Stimulated activated naive CD4-positive, alpha-beta T cell treated with Interleukin-2 at 50 U/mL for 16 hours (primary cell): ENCODE measurements around the gene MFAP2.

Experiments
- DNase-seq: peaks from one replicate; lab custom pipeline; 2025; lab: John Stamatoyannopoulos, UW

MFAP2 gene

GRCh38 chr1:17007121-17007520 is 26.7 kb upstream of the MFAP2 start:
- no peak for DNase-seq

GRCh38 chr1:17005365-17005740 is 24.9 kb upstream of the MFAP2 start:
- DNase-seq: no peak

- no peak for DNase-seq
Observed at GRCh38 chr1:17004466-17005364, 24.3 kb upstream of the MFAP2 start.

DNA sequence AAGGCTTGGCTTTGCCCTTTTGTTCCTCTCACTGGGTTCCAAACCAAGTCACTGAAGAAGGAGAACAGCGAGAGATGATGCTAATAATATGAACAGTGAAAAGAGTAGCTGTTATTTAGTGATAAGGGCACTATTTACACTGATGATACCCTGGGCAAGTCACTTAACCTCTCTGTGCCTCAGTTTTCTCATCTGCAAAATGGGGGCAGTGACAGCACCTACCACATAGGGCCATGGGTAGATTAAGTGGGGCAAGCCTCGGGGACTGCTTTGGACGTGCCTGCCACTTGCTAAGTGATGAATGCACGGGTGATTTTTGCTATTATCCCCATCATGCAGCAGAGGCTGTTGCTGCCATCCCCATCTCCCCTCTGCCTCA is 22.1 kb upstream of the MFAP2 start:
- DNase-seq: no peak

- DNase-seq: no peak
Observed at GRCh38 chr1:17001760-17002523, 21.5 kb upstream of the MFAP2 start.

GRCh38 chr1:16999863-17000262 is 19.4 kb upstream of the MFAP2 start:
- no peak for DNase-seq

GRCh38 chr1:16998589-16998988 is 18.2 kb upstream of the MFAP2 start:
- DNase-seq: no peak

DNA sequence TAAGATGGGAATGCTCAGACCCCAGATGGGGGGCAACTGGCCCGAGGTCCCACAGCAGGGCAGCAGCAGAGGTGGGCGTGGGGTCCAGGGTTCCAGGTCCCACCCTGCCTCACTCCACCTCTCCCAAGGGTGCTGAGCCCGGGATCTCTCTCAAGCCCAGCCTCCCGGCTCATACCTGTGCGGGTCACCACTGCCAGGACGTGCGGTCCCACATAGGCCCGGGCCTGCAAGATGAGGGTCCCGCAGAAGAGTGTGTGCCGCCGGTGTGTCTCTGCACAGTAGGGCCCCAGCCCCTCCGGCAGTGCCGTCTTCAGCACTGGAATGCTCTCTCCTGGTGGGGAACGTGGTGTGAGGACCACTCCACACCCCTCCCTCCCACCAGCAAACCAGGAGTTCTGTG is 16.4 kb upstream of the MFAP2 start:
- no peak for DNase-seq

- DNase-seq: no peak
Observed at GRCh38 chr1:16993521-16994038, 13.2 kb upstream of the MFAP2 start.

DNA sequence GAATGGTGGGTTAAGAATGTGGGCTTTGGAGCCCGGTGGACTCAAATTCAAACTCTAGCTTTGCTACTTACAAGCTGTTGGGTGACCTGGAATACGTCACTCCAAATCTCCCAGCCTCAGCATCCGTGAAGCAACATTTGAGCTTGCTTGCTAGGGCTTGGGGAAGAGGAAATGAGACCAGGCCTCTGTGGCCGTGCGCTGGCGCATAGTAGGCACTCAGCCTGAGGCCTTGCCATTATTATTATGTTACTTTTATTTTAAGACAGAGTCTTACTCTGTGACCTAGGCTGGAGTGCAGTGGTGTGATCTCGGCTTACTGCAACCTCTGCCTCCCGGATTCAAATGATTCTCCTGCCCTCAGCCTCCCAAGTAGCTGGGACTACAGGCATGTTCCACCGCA is 12.3 kb upstream of the MFAP2 start:
- no peak for DNase-seq

GRCh38 chr1:16992102-16992501 is 11.7 kb upstream of the MFAP2 start:
- DNase-seq: no peak

DNA sequence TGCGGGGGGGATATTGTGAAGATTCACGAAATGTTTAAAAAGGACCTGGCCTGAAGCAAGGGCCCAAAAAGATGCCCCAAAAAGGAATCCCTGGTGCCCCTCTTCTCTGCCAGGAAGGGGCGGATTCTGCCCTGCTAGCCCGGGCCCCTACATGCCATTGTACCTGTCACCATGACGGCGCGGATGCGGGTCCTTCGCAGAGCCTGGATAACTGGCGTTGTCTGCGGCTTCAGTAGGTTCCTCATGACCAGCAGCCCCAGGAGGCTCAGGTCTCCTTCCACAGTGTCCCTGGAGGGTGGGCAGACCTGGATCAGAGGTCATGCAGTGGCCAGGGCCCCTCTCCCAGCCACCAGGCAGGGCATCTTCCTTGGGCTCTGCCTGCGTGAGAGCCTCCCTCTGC is 11.2 kb upstream of the MFAP2 start:
- no peak for DNase-seq

DNA sequence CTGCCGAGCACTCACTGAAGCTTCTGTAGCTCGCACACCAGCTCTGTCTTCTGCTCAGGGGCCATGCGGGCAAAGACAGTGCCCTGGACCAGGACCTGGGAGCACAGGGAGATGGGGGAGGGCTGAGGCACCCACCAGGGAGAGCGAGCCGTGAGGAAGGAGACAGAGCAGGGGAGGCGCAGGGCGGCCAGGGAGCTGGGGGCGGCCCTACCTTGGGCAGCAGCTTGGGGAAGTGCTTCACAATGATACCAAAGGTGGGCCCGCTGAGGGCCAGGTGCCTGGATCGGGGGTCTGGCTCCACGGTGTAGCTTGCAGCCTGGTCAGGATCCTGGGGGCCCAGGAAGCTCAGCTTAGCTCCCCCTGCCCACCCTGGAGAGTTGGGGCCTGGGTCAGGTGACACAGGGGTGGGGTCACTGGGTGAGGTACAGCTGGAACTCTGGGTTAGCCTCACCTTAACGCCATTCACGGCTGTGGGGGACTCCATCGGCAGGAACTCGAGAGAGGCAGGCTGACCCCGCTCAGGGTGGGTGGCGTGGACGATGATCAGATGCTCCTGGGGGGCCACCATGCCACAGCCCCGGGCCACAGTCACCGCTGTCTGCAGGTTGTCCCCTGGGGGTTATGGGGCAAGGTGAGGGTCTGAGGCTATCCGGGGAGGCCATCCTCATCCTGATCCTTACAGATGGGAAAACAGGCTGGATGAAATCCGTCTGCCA is 9.4 kb upstream of the MFAP2 start:
- DNase-seq: no peak

GRCh38 chr1:16988210-16988609 is 7.8 kb upstream of the MFAP2 start:
- no peak for DNase-seq

DNA sequence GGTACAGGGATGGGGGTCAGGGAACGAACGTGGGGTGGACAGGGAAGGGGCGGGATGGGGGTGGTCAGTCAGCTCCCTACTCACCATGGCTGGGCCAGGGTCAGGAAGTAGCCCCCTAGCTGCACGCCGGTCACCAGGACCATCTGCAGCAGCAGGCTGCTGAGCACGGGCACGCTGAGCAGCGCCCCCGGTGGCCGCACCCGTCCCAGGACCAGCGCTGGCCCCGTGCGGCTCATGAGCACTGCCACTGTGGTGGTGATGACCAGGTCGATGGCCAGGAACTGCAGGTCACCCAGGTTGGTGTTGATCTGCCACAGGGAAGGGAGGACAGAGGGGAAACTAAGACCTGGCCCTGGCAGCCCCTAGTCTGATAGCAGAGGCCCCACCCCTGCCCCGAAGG is 6.5 kb upstream of the MFAP2 start:
- no peak for DNase-seq

DNA sequence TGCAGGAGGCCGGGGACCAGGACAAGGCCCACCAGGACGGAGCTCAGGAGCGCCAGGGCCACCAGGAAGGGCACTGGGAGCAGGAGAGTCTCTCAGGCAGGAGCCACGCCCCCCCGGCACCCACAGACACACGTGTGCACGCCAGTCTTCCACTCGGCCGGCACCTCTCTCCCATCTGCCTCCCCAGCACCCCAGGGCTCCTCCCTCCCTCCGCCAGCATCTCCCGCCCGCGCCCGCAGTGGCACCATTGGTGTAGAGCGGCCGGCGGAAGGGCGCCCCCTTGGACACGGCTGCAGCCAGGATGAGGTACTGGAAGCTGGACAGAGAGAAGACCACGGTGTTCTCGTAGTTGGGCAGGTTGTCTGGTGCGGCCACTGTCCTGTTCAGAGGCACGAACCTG is 6.1 kb upstream of the MFAP2 start:
- DNase-seq: no peak

- no peak for DNase-seq
Observed at GRCh38 chr1:16986113-16986512, 5.7 kb upstream of the MFAP2 start.

GRCh38 chr1:16984717-16985116 is 4.3 kb upstream of the MFAP2 start:
- DNase-seq: no peak

GRCh38 chr1:16983649-16984048 is 3.2 kb upstream of the MFAP2 start:
- no peak for DNase-seq

DNA sequence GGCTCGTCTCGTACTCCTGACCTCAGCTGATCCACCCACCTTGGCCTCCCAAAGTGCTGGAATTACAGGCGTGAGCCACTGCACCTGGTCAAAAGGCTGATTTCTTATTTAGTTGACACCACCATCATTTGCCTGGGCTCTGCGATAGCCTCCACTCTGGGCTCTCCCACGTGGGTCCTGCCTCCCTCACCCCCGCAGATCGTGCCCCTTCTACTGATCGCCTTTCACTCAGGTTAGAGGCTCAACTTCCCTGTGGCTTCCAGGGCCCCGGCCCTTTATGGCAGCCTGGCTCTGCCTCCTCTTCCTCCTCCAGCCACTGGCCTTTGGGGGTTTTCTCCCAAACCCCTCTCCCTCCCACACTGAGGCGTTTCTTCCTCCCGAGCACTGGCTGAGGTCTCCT is 2.5 kb upstream of the MFAP2 start:
- no peak for DNase-seq

DNA sequence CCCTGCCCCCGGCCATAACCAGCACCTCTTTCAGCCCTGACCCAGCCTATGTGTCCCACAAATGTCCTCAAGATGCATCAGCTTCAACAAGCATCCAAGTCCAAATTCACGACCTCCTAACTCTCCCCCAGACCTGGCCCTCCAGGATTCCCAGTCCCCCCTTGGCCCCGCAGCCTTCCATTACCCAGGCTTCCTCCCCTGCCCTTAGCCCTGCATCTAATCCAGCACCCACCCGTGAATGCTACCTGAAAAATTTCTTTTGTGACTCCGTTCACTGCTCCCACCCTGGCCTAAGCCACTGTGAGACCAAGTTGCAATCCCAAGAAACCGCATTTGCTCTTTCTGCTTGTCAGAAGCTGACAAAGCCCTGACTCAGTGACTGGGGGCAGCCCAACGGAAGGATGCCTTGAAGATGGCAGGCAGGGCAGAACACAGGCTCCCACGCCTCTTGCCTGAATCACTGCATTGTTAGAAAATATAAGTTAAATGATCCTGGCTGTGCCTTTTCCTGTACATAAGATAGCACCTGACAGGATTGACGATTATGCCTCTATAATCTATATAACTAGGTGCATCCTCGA is 939 bp upstream of the MFAP2 start:
- no peak for DNase-seq
